ENCODE measurements around the gene BCAS3. TPM values are rescaled to one million over a fixed set of nuclear protein-coding genes. Genes with fewer than 3 reads are reported as not detected.

The BCAS3 gene
- total RNA-seq, 1 donor from 2014 or later, result 9.5 TPM

DNA sequence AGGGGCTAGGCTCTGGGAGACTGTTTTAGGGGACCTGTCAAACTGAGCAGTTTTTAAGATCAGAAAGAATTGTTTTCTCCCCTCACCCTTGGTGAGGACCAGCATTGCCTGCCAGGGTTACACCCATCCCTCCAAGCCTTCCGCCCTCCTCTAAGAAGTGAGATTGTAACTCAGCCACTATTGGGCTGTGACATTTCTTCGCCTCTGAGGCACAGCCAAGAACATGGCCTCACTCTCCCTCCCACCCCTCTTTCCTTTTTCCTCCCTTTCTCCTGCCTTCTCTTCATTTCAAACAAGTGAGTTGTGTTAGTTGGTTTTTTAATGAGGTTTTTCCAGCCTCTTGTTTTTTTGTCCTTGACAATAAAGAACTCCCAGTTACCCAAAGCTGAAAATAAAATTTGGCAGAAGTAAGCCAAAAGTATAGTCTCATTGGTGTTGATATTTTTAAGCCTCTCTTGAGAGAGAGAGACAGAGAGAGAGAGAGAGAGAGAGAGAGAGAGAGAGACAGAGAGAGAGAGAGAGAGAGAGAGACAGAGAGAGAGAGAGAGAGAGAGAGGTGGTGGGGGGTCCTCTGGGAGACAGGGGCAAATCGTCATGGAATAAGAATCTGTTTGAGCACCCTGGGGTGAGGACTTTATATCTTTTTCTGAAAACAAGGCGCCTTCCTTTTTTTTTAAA is 644.8 kb downstream of the BCAS3 start:
- intact Hi-C loops (cut with micrococcal nuclease), result no loop called here
- Mint-ChIP-seq H3K4me3 (no peak overlapping the region), H3K9me3 (no peaks in the 10 kb centered on the region), H3K27ac (no peak overlapping the region), H3K27me3 (peaks cover 2% of the 10 kb centered on the region), H3K4me1 (no peaks in the 10 kb centered on the region), H3K36me3 (ENCODE audit: low read depth) (no peaks in the 10 kb centered on the region)
- DNase-seq, result no peak

DNA sequence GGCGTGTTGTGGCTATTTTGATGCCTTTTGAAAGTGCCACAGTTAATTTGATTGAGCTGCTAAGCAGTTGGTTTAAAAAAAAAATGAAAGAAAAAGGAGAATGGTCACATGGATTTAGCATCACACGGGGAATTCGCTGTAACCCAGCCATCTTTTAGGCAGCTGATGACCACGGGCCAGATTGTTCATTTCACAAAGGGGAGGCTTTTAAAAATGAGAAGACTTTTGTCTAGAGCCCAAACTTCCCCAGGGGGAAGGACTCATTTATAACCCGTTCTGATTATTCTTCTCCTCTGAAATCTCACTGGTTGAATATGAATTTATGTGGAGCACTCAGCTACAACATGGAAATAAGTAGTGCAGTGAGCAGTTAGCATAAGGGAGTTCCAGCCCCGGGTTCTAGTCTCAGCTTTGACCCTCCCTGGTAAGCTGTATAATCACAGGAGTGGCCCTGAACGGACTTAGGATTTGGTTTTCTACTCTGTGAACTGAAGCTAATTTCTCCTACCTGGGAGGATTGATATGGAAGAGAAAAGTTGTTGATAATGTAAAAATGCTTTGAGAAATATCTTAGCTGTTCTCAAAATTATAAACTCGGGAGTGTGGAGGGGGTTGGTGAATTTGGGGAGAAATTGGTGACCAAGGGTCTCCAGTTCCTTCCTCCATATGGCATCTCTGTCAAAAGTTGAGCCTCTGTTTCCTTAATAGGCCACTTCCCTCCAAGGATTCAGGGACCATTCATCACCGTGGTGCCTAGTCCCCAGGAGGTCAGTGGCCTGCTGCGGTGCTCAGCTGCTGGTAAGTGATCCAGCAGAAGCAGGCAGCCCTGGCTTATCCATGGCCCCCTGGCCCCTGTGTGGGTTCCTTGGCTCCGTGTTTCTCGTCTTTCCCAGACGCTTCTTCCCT is 645.6 kb downstream of the BCAS3 start:
- Mint-ChIP-seq H3K4me3 (no peak overlapping the region), H3K27me3 (peaks cover 2% of the 10 kb centered on the region), H3K36me3 (ENCODE audit: low read depth) (no peaks in the 10 kb centered on the region), H3K4me1 (no peaks in the 10 kb centered on the region), H3K9me3 (no peaks in the 10 kb centered on the region), H3K27ac (no peak overlapping the region)
- DNase-seq, result no peak
- intact Hi-C loops (cut with micrococcal nuclease), result no loop called here

DNA sequence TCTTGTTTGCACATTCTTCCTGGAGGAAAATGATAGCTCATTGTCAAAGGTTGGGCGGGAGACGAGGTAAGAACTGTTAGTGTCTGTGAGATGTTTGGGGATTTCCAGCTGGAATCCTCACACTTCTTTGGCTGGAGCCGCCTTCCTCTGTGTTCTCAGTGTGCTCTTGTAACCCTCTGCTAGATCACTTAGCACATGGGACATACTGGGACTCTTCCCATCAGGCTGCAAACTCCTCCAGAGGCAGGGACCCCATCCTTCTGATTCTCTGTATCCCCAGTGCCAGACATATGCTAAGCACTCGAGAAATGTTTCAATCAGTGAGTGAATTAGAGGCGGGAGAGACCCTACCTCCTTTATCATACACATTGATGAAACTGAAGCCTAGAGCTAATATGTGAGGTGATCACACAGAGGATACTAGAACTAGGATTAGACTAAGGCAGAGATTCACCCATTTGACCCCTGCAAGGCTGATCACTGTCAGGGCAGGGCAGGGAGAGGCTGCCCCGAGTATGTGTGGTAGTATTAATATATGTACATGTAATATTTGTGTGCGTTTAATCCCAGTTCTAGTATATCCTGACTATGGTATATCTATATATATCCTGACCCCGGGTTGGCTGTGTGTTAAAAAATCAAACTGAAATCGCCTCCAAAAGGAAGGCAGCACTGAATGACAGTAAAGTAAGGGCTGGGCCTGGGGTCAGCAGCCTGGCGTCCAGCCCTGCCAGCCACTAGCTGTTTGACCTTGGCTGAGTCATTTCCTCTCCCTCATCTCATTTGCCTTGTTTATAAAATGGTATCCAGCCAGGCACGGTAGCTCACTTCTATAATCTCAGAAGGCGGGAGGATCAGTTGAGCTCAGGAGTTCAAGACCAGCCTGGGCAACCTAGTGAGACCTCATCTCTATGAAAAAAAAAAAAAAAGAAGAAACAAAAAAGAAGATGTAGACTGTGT is 646.5 kb downstream of the BCAS3 start:
- peaks cover 2% of the 10 kb centered on the region for H3K27me3 Mint-ChIP-seq
- DNase-seq, result no peak
- H3K36me3 Mint-ChIP-seq (ENCODE audit: low read depth), result no peaks in the 10 kb centered on the region
- intact Hi-C loops (cut with micrococcal nuclease), result no loop called here
- no peak overlapping the region for H3K4me3 Mint-ChIP-seq
- H3K4me1 Mint-ChIP-seq, result no peaks in the 10 kb centered on the region
- H3K9me3 Mint-ChIP-seq, result no peaks in the 10 kb centered on the region
- no peak overlapping the region for H3K27ac Mint-ChIP-seq

DNA sequence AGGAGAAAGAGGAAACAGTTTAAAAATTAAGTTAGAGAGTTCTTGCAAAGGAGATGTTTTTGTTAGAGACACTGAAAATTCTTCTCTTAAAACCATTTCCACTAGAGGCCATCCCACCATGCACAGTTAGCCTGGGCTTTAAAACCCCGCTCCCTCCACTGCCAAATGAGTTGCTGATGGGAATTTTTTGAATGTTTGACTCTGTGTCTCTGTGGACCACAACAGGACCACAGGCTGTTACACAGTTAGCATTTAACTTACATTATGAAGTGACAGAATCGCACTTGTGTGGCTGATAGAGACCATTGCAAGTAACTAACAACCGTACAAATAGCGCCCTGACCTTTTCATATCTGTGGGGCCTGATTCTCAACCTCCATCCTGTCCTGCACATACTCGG is 647.3 kb downstream of the BCAS3 start:
- H3K4me1 Mint-ChIP-seq, result no peaks in the 10 kb centered on the region
- no peaks in the 10 kb centered on the region for H3K9me3 Mint-ChIP-seq
- intact Hi-C loops (cut with micrococcal nuclease), result no loop called here
- H3K36me3 Mint-ChIP-seq (ENCODE audit: low read depth), result no peaks in the 10 kb centered on the region
- no peak for DNase-seq
- H3K27ac Mint-ChIP-seq, result no peak overlapping the region
- no peak overlapping the region for H3K4me3 Mint-ChIP-seq
- H3K27me3 Mint-ChIP-seq, result peaks cover 2% of the 10 kb centered on the region

DNA sequence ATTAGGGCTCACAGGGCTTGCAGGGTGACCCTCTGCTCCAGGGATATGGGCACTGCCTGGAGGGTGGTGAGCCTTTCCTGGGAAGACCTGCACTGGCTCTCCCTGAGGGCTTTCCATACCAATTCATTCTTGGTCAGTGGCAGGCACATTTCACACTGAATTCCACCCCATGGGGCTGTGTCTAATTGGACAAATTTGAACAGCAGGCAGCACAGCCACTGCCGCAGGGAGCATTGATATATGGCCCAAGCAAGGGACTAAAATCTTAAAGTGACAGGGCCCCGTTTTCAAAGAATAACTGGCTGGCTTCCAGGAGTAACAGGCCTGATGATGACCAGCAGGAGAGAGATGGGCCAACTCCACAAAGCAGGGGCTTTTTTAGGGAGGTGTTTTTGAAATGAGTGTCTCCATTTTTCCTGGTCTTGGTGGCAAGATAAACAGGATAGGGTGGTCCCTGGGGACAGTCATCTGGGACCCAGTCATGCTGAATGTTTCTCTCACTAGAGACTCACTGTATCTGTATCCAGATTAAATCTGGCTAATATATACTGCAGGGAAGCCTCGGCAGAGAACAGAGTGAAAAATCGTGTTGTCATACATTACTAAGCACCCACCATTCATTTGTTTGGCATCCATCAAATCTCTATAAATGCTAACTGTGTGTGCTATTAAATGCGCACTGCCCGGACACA is 647.9 kb downstream of the BCAS3 start:
- no peaks in the 10 kb centered on the region for H3K9me3 Mint-ChIP-seq
- intact Hi-C loops (cut with micrococcal nuclease), result no loop called here
- H3K4me1 Mint-ChIP-seq, result no peaks in the 10 kb centered on the region
- peaks cover 2% of the 10 kb centered on the region for H3K27me3 Mint-ChIP-seq
- no peak for DNase-seq
- H3K27ac Mint-ChIP-seq, result no peak overlapping the region
- no peaks in the 10 kb centered on the region for H3K36me3 Mint-ChIP-seq (ENCODE audit: low read depth)
- no peak overlapping the region for H3K4me3 Mint-ChIP-seq

DNA sequence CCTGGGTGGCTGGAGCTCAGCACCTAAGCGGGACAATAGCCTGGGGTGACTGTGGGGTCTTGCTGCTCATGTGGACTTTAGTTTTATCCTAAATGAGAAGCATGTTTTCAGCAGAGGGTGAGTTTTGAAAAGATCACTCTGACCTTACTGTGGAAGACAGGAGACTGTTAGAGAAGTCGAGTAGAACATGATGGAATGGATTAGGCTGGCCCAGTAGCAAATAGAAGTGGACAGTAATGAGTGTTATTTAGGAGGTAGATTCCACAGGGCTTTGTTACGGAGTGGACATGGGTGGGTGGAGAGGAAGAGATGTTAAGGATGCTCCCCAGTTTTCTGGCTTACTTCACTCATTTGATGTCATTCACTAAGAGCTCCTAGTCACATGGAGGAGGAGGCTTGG is 648.7 kb downstream of the BCAS3 start:
- Mint-ChIP-seq H3K9me3 (no peaks in the 10 kb centered on the region), H3K36me3 (ENCODE audit: low read depth) (no peaks in the 10 kb centered on the region), H3K4me3 (no peak overlapping the region), H3K27me3 (peaks cover 2% of the 10 kb centered on the region), H3K27ac (no peak overlapping the region), H3K4me1 (no peaks in the 10 kb centered on the region)
- intact Hi-C loops (cut with micrococcal nuclease), result no loop called here
- DNase-seq, result no peak

DNA sequence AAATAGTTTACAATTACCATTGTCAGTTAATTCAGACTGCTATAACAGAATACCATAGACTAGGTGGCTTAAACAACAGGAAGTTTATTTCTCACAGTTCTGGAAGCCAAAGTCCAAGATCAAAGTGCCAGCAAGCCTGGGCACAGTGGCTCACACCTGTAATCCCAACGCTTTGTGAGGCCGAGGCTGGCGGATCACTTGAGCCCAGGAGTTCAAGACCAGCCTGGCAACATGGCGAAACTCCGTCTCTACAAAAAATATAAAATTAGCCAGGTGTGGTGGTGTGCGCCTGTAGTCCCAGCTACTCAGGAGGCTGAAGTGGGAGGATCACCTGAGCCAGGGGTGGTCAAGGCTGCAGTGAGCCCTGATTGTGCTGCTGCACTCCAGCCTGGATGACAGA is 650.7 kb downstream of the BCAS3 start:
- Mint-ChIP-seq H3K27ac (no peak overlapping the region), H3K4me1 (no peaks in the 10 kb centered on the region), H3K4me3 (no peak overlapping the region), H3K27me3 (no peaks in the 10 kb centered on the region), H3K9me3 (no peaks in the 10 kb centered on the region), H3K36me3 (ENCODE audit: low read depth) (no peaks in the 10 kb centered on the region)
- intact Hi-C loops (cut with micrococcal nuclease), result no loop called here
- no peak for DNase-seq

DNA sequence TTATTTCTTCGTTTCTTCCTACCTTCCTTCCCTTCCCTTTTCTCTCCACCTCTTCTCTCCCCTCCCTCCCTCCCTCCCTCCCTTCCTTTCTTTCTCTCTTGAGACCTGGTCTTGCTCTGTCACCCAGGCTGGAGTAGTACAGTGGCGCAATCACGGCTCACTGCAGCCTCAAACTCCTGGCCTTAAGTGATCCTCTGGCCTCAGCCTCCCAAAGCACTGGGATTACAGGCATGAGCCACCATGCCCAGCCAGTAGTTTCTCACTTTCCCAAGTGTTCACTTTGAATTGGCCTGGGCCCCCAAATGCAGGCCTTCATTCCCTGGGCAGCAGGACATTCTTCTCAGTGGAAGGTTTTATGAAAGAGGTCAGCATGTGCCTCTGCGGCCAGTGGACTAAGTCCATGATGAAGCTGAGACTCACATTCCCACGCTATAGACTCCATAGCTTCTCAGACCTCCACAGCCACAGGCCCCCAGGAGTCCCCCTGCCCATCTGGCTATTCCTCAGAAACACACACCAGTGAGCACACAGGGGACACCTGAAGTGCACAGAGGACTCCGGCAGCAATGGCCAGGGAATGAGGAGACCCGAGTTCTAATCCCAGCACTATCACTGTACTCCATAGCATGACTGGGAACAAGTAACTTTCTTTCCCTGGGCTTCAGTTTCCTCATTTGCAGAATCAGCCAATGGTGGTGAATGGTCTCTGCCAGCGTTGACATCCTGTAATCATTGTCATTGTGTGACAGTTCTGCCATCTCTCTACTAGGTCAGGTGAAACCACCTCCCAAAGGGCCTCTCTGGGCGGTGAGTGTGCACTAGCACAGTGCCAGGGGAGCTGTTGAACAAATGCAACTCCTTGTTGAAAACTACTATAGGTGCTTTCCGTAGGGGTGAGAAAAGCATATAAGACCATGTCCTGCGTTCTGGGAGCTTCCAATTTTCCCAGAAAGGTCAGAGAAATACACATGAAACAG is 652.8 kb downstream of the BCAS3 start:
- Mint-ChIP-seq H3K9me3 (no peaks in the 10 kb centered on the region), H3K4me1 (no peaks in the 10 kb centered on the region), H3K36me3 (ENCODE audit: low read depth) (no peaks in the 10 kb centered on the region), H3K27ac (no peak overlapping the region), H3K4me3 (no peak overlapping the region), H3K27me3 (no peaks in the 10 kb centered on the region)
- intact Hi-C loops (cut with micrococcal nuclease), result no loop called here
- no peak for DNase-seq

DNA sequence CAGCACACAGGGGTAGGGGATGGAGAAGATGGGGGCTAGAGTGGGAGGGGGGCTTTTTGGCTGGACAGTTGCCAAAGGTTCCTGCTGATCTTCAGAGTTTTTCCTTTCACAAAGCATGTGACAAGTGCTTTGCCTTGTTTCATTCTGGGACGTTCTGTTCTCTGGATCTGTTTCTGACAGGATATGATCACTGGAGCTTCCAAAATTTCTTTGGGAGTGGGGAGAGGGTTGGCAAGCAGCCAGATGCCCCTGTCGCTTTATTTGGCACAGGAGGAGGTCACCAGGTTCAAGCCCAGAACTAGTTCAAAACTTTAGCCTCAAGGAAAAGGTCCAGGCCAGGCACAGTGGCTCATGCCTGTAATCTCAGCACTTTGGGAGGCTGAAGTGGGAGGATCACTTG is 653.5 kb downstream of the BCAS3 start:
- Mint-ChIP-seq H3K4me1 (no peaks in the 10 kb centered on the region), H3K27ac (no peak overlapping the region), H3K4me3 (no peak overlapping the region), H3K36me3 (ENCODE audit: low read depth) (no peaks in the 10 kb centered on the region), H3K27me3 (peaks cover under 1% of the 10 kb centered on the region), H3K9me3 (no peaks in the 10 kb centered on the region)
- intact Hi-C loops (cut with micrococcal nuclease), result no loop called here
- DNase-seq, result no peak

DNA sequence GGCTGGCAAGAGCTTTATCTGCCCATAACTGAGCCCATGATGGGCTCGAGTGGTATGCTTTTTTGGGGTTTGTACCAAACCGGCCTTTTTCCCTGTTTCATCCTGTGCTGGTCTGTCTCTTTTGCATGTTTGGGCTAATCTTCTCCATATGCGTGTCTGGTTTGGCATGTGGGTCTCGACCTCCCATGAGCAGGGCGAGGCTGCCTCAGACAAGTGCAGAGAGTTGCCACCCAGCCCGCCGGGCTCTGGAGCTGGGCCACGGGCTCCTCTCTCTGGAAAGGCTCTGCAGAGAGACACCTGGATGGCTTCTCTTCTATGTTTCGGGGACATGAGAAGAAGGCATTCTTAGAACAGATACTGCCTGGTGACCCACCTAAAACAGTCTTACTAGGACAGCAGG is 654.2 kb downstream of the BCAS3 start:
- no peaks in the 10 kb centered on the region for H3K4me1 Mint-ChIP-seq
- intact Hi-C loops (cut with micrococcal nuclease), result no loop called here
- H3K4me3 Mint-ChIP-seq, result no peak overlapping the region
- DNase-seq, result no peak
- H3K27me3 Mint-ChIP-seq, result peaks cover 2% of the 10 kb centered on the region
- no peak overlapping the region for H3K27ac Mint-ChIP-seq
- H3K36me3 Mint-ChIP-seq (ENCODE audit: low read depth), result no peaks in the 10 kb centered on the region
- no peaks in the 10 kb centered on the region for H3K9me3 Mint-ChIP-seq

DNA sequence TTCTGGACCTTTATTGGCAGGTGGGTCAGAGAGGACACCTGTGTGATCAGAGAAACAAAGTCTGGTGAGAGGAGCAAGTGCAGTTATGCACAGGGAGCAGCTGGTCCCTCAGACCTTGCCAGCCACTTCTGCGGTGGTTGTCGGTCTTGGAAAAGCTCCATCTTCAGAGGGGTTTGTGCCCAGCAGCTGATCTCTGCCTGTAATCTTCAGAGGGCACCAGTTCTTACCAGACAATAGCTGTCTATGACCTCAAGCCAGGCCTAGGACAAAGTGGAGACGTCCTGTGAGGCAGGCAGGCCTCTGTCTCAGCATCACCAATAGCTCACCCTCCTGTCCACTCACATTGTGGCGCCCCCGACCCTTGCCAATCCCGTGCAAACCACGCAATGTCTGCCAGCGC is 655.5 kb downstream of the BCAS3 start:
- intact Hi-C loops (cut with micrococcal nuclease), result no loop called here
- Mint-ChIP-seq H3K27me3 (peaks cover 4% of the 10 kb centered on the region), H3K27ac (no peak overlapping the region), H3K4me1 (no peaks in the 10 kb centered on the region), H3K9me3 (no peaks in the 10 kb centered on the region), H3K4me3 (no peak overlapping the region), H3K36me3 (ENCODE audit: low read depth) (no peaks in the 10 kb centered on the region)
- DNase-seq, result no peak

DNA sequence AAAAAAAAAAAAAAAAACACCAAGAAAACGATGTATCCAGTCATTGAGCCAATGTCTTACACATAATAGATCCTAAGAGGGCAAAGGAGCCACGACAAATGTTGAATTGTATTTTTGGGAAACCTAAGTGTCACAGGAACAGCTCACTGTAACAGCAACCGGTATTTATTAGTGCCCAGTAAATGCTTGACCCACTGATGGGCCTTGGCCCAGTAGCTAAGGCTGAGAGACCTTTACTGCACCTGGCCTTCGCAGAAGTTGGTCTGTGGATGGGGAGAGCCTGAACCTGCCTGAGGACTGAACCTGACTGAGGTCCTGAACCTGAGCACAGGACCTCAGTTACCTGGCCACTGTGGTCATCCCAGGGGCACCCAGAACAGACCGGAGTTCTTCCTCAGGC is 657.0 kb downstream of the BCAS3 start:
- no peak overlapping the region for H3K4me3 Mint-ChIP-seq
- intact Hi-C loops (cut with micrococcal nuclease), result no loop called here
- H3K27ac Mint-ChIP-seq, result no peak overlapping the region
- no peaks in the 10 kb centered on the region for H3K9me3 Mint-ChIP-seq
- peaks cover 6% of the 10 kb centered on the region for H3K27me3 Mint-ChIP-seq
- H3K4me1 Mint-ChIP-seq, result no peaks in the 10 kb centered on the region
- no peak for DNase-seq
- H3K36me3 Mint-ChIP-seq (ENCODE audit: low read depth), result no peaks in the 10 kb centered on the region
